DOHH2 (cell line): ENCODE data around the gene FAM181B.

Source experiments
- EZH2phosphoT487 ChIP-seq: fragments of 200-600 bp; sonication (generic); IDR thresholded peaks from 2 replicates; pipeline ENCODE4 v1.6.1; 2017; ENCODE audit warnings: borderline replicate concordance, mild to moderate bottlenecking, antibody characterized with exemption, low read length, moderate library complexity, mixed read lengths
- TF ChIP-seq, protein P1 (sequence below): fragments of 200-600 bp; sonication (generic); IDR thresholded peaks from one replicate; pipeline ENCODE4 v1.5.1; 2014; ENCODE audit warnings: antibody characterized with exemption, mild to moderate bottlenecking, low read depth, low read length; ENCODE audit not compliant: poor library complexity, severe bottlenecking

DNA sequence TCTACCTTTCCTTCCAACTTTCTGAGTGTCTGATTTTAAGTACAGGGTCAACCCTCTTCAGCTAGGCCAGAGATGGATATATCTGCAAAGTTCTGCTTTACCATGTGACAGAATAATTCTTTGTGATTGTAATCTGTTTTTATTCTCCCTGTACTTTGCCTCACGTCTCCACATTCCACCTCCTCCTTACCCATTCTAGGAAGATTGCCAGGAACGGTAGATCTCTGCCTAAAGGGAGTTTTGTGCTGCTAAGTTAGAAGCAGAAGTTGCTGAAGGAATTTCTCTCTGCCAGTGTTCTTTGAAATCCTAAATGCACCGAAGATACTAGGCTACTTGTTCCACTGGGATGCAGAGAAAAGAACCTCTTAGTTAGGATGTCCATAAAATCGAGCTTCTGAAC, 20.7 kb upstream of the FAM181B start:
- TF ChIP-seq, protein P1, sequence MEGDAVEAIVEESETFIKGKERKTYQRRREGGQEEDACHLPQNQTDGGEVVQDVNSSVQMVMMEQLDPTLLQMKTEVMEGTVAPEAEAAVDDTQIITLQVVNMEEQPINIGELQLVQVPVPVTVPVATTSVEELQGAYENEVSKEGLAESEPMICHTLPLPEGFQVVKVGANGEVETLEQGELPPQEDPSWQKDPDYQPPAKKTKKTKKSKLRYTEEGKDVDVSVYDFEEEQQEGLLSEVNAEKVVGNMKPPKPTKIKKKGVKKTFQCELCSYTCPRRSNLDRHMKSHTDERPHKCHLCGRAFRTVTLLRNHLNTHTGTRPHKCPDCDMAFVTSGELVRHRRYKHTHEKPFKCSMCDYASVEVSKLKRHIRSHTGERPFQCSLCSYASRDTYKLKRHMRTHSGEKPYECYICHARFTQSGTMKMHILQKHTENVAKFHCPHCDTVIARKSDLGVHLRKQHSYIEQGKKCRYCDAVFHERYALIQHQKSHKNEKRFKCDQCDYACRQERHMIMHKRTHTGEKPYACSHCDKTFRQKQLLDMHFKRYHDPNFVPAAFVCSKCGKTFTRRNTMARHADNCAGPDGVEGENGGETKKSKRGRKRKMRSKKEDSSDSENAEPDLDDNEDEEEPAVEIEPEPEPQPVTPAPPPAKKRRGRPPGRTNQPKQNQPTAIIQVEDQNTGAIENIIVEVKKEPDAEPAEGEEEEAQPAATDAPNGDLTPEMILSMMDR: no peak
- TF ChIP-seq EZH2phosphoT487: no peak
